ENCODE data around the gene CGB7. TPM values are rescaled to one million over a fixed set of nuclear protein-coding genes. Genes with fewer than 3 reads are reported as not detected.
A peak's percentile ranks its signal among the peaks of the same experiment; 100 is the strongest.

Gene CGB7
- total and polyA plus RNA-seq, 8 donors, result 0.38 TPM; not detected in 7

- ATAC-seq (no peak), FAIRE-seq (no peak), DNase-seq (no peak)
- H3K27me3 ChIP-seq, result no peaks in the 10 kb centered on the region
- WGBS, 2 donors, result 78 to 80% methylated on average over 23 of the region's 23 CpGs
- no peaks in the 10 kb centered on the region for H3K9me3 ChIP-seq
- no peaks in the 10 kb centered on the region for H3K4me1 ChIP-seq
- no peak for TF ChIP-seq CTCF (IDR thresholded peaks at IDR 0.05)
- no peak overlapping the region for H3K27ac ChIP-seq
- H3K36me3 ChIP-seq, result peaks cover 11 to 56% (median 36%) of the 10 kb centered on the region in 3 donors
- no peak overlapping the region for H3K4me3 ChIP-seq
- intact Hi-C loops (cut with DNase I), result loop anchor here in 1 of 3 donors (5.0 kb wide), 1 partner anchor 108 kb away; no protein-coding TSS in a partner anchor
These were observed 37.2 kb upstream of the CGB7 start for GRCh38 chr19:49094505-49095482.

- H3K36me3 ChIP-seq, result peaks cover 7 to 44% (median 28%) of the 10 kb centered on the region in 3 donors
- H3K9me3 ChIP-seq, result no peaks in the 10 kb centered on the region
- no peak for TF ChIP-seq CTCF (IDR thresholded peaks at IDR 0.05)
- H3K27ac ChIP-seq, result no peak overlapping the region
- WGBS, 2 donors, result 91 to 92% methylated on average over 6 of the region's 6 CpGs
- no peak for DNase-seq
- ATAC-seq, result no peak
- H3K4me1 ChIP-seq, result peaks cover 0 to 7% (median 0%) of the 10 kb centered on the region in 3 donors
- no peak overlapping the region for H3K4me3 ChIP-seq
- no peaks in the 10 kb centered on the region for H3K27me3 ChIP-seq
- intact Hi-C loops (cut with DNase I), result loop anchor here in 1 of 3 donors (5.0 kb wide), 1 partner anchor 110 kb away; no protein-coding TSS in a partner anchor
- no peak for FAIRE-seq
These were observed 35.1 kb upstream of the CGB7 start for GRCh38 chr19:49092686-49093085.

GRCh38 chr19:49091391-49092038 is 34.0 kb upstream of the CGB7 start:
- H3K9me3 ChIP-seq, result no peaks in the 10 kb centered on the region

GRCh38 chr19:49086296-49086695 is 28.7 kb upstream of the CGB7 start:
- ATAC-seq, result no peak
- H3K27me3 ChIP-seq, result no peaks in the 10 kb centered on the region
- FAIRE-seq, result no peak
- H3K27ac ChIP-seq, result no peak overlapping the region
- 17 to 36% methylated on average over 11 of the region's 11 CpGs for WGBS, 2 donors
- DNase-seq, result no peak
- no peaks in the 10 kb centered on the region for H3K9me3 ChIP-seq
- H3K4me3 ChIP-seq, result peak overlapping the region; percentile 78 to 87 (median 82)
- peaks cover 7 to 19% (median 11%) of the 10 kb centered on the region in 3 donors for H3K36me3 ChIP-seq
- intact Hi-C loops (cut with DNase I), result no loop called here
- no peak for TF ChIP-seq CTCF (IDR thresholded peaks at IDR 0.05)
- peaks cover 0 to 26% (median 7%) of the 10 kb centered on the region in 3 donors for H3K4me1 ChIP-seq

More at GRCh38 chr19:49091391-49092038, 34.0 kb upstream of the CGB7 start:
- 89% methylated on average over 17 of the region's 17 CpGs for WGBS, 2 donors
- intact Hi-C loops (cut with DNase I), result loop anchor here in 1 of 3 donors (5.0 kb wide), 1 partner anchor 111 kb away; no protein-coding TSS in a partner anchor
- Histone ChIP-seq H3K27ac (no peak overlapping the region), H3K36me3 (peaks cover 7 to 46% (median 28%) of the 10 kb centered on the region in 3 donors), H3K4me3 (no peak overlapping the region), H3K27me3 (no peaks in the 10 kb centered on the region), H3K4me1 (peaks cover 0 to 19% (median 7%) of the 10 kb centered on the region in 3 donors)
- FAIRE-seq, result no peak
- ATAC-seq, result no peak
- no peak for TF ChIP-seq CTCF (IDR thresholded peaks at IDR 0.05)
- DNase-seq, result no peak

All from pancreas (tissue), 10 donors.